GM10248 (cell line): Measurements from ENCODE around the gene GPR137B.

ENCODE experiments used
- CTCF ChIA-PET: fragments of 300-600 bp; sonication (Branson Sonifier 250); formaldehyde crosslinking; extraction: SDS; loops from one replicate; lab custom pipeline; 2021; ENCODE audit warnings: antibody characterized with exemption; lab: Yijun Ruan, JAX
- POLR2A ChIA-PET: fragments of 350-650 bp; sonication (Branson Sonifier 250); formaldehyde crosslinking; extraction: SDS; loops from one replicate; lab custom pipeline; 2020; ENCODE audit warnings: antibody characterized with exemption; lab: Yijun Ruan, JAX
- DNase-seq: peaks from one replicate; pipeline ENCODE4 v3.0.0; 2012; ENCODE audit errors: extremely low spot score
- TF ChIP-seq, protein P1 (sequence below): IDR thresholded peaks from 2 replicates; pipeline ENCODE4 v1.5.1; 2012; ENCODE audit warnings: mild to moderate bottlenecking, low read depth; ENCODE audit errors: extremely low read depth, missing control alignments, control extremely low read depth

GPR137B gene

DNA sequence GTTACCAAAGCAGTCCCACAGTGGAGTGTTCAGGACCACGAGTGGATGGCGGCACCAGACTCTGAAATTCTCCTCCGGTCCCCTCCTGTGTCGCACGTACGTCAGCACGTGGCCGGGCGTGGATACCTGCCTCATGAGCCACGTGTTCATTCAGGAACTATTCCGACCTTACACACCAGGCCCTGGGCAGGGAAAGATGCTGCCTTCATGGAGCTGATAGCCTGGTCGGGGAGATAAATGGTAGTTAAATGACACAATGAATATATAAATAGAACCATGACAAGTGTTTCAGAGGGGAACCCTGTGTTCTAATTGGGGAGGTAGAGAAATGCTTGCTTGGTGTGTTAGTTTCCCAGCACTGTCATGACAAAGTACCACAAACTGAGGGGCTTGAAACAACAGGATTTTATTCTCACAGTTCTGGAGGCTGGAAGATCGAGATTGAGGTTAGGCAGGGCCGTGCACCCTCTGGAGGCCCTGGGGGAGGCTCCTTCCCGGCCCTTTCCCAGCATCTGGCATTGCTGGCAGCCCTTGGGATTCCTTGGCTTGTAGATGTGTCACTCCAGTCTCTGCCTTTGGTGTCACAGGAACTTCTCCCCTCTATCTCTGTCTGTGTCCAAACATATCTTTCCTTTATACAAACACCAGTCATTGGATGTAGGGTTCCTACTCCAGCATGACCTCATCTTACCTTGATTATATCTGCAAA, 28.9 kb upstream of the GPR137B start:
- CTCF ChIA-PET = interaction anchor here (1.5 to 4.1 kb wide), 4 partner anchors 8 to 376 kb away, joined by 3 to 34 read pairs (median 6); no protein-coding TSS in a partner anchor
- POLR2A ChIA-PET = no interaction called here
- DNase-seq = no peak
- TF ChIP-seq, protein P1, sequence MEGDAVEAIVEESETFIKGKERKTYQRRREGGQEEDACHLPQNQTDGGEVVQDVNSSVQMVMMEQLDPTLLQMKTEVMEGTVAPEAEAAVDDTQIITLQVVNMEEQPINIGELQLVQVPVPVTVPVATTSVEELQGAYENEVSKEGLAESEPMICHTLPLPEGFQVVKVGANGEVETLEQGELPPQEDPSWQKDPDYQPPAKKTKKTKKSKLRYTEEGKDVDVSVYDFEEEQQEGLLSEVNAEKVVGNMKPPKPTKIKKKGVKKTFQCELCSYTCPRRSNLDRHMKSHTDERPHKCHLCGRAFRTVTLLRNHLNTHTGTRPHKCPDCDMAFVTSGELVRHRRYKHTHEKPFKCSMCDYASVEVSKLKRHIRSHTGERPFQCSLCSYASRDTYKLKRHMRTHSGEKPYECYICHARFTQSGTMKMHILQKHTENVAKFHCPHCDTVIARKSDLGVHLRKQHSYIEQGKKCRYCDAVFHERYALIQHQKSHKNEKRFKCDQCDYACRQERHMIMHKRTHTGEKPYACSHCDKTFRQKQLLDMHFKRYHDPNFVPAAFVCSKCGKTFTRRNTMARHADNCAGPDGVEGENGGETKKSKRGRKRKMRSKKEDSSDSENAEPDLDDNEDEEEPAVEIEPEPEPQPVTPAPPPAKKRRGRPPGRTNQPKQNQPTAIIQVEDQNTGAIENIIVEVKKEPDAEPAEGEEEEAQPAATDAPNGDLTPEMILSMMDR = no peak

DNA sequence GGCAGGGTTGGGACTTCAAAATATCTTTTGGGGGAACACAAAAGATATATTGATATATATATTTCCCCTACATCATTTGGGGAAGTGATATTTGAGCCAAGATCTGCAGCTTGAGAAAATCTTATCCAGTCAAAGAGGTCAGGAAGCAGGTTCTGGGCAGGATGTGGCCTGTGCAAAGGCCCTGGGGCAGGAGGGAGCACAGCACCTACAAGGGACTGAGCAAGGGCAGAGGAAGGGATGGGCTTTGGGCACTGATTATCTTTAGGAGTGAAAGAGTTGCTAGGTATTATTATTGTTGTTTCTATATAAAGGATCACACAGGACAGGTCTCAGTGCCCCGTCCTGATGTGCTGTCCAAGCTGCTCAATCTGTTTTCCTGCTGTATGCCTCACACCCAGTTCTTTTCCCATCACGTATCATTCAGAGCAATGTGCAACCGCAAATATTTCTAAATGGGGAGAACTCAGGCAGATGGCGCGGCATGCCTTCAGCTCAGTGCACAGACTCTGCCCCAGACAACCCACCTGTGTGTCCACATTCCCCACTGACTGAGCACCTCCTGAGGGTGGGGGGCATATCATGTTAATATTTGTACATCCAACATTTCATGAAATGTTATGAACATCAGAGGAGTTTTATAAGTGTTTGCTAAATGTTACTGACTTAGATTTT, 28.1 kb upstream of the GPR137B start:
- TF ChIP-seq, protein P1 = no peak
- POLR2A ChIA-PET = interaction anchor here (0.7 kb wide), 1 partner anchor 43 kb away, joined by 3 read pairs; no protein-coding TSS in a partner anchor
- CTCF ChIA-PET = interaction anchor here (1.2 to 1.5 kb wide), 3 partner anchors 9 to 376 kb away, joined by 3 to 7 read pairs (median 3); no protein-coding TSS in a partner anchor
- DNase-seq = no peak

DNA sequence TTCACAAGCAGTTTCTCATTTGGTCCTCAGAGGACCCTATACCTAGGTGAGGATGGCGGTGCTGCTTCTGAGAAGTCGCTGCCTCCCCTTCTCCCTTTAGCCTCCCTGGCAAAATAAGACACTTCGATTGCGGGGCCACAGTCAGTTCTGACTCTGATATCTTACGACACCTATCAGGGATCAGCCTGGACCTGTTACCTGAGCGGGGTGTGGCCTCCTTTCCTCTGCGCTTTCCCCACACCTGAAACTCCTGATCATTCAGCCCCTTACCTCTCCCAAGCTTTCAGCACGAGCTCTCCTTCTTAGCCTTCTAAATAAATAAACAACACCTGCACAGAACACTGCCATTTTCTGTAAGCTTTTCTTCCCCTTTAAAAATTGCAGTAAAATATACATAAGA, 24.6 kb upstream of the GPR137B start:
- ChIA-PET POLR2A (no interaction called here), CTCF (interaction anchor here (0.9 to 2.0 kb wide), 4 partner anchors 8 to 22 kb away, joined by 3 to 6 read pairs (median 3); no protein-coding TSS in a partner anchor)
- DNase-seq = no peak
- TF ChIP-seq, protein P1 = no peak

DNA sequence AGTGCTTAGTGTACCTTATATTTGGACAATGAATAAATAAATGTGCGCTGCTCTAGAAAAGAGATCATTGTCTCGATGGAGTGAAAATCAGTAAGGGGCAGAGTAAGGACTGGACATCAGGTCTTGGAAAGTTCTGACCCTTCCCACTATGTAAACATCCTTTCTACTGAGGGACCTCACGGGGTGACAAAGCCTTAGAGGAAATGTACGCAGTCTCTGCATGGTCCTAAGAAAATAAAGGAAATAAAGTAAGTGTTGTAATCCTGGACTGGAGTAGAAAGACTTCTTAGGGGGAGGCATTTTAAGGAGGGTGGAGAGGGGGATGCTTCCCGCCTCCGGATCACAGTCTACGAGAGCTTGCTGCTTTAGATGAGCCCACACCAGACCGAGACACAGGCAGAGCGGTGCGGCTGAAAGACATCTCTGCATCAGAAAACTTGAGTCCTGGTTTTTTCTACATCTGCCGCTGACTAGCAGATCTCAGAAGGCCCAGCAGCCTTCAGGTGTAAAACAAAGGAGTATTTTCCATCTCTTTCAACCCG, 22.3 kb upstream of the GPR137B start:
- POLR2A ChIA-PET = no interaction called here
- CTCF ChIA-PET = no interaction called here
- DNase-seq = no peak
- TF ChIP-seq, protein P1 = no peak

DNA sequence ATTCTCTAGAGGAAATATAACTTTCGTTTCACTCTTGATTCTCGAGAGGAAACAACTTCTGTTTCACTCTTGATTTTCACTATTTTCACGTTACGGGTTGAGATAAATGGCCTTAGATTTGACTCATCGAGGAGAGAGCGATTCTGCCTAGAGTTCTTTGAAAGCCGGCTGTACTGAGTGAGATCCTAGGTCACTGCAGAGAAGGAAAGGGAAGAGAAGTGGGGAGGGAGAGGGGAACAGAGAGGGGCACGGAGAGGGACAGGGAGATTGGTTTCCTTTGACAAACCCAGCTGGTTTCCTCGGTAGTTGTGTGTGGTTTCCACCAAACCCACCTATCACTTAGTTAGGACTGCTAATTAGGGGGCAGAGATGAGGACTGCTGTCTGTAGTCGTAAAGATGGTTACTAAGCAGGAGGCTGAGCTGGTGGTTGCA, 21.6 kb upstream of the GPR137B start:
- peak; percentile 52 for DNase-seq
- TF ChIP-seq, protein P1 = no peak
- CTCF ChIA-PET = no interaction called here
- POLR2A ChIA-PET = interaction anchor here (0.5 kb wide), 1 partner anchor 153 kb away, joined by 6 read pairs; no protein-coding TSS in a partner anchor

DNA sequence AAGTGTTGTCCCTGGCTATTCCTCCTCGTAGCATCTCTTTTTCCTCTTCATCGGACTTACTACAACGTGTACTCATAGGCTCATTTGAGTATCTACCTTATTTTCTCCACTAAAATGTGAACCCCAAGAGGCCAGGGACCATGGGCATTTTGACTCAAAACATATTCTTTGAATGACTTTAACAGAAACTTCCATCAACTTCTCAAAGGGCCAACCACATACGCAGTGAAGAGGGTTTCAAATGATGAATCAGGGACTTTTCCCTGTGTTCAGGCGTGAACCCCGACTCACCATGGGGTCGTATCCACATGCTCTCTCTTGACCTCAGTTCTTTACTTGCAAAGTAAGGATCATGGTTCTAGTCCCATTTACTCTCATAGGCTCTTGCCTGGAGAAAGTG, 20.2 kb upstream of the GPR137B start:
- DNase-seq = peak; percentile 59
- CTCF ChIA-PET = interaction anchor here (1.1 kb wide), 1 partner anchor 15 kb away, joined by 3 read pairs; no protein-coding TSS in a partner anchor
- TF ChIP-seq, protein P1 = no peak
- POLR2A ChIA-PET = interaction anchor here (0.6 kb wide), 1 partner anchor 18 kb away, joined by 8 read pairs; no protein-coding TSS in a partner anchor
